D721Med (cell line): ENCODE data around the gene BBLN.

Experiments
- DNase-seq: peaks from one replicate; pipeline ENCODE4 v3.0.0; 2011; ENCODE audit warnings: low spot score; ENCODE audit not compliant: insufficient read length
- FAIRE-seq: peaks from 2 replicates; lab custom pipeline; 2011; peaks lifted over from hg19 to GRCh38; lab: Jason Lieb, UNC
- CTCF ChIP-seq: IDR thresholded peaks from 2 replicates; pipeline ENCODE4 v1.5.1; 2012; ENCODE audit warnings: mild to moderate bottlenecking, control low read depth; ENCODE audit not compliant: insufficient read depth; ENCODE audit errors: missing control alignments

The BBLN gene

DNA sequence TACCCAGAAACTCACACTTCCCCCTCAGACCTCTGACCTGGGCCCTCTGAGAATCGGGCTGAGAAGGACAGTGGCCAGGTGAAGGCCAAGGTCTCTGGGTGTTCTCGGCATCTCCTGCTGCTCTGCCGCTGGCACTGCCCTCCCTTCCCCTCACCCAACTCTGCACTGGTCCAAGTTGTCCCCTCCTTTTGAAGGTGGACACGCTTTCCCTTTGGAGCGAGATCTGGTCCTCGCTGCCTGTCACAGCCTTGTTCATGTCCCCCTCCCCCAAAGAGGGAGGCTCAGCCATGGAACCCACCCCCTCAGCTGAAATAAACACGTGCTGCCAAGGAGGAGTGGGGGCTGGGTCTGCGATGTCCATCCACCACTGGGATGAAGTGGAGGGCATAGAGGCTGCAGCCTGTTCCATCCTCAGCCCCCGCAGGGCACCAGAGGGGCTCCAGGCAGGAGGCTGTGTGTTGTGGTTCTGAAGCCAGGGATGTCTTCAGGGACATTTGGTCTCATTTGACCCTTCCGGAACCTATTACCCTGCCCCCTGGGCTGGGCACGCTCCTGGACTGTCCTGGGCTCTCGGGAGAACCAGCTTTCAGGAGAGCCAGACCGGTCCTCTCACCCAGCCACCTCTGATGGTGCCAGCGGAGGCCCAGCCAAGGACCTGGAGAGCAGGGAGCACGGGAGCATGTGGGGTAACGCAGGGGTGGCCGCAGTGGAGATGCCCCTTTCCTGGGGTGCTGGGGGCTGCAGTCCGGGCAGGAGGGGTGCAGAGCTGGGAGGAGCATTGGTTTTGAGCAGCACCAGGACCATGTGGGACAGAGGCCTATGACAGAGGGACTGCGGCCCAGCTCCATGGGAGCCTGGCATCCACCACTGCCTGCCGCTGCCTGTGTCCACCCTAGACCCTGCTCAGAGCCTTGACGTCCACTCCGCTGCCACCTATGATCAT, 15.6 kb upstream of the BBLN start:
- no peak for TF ChIP-seq CTCF
- FAIRE-seq = no peak
- no peak for DNase-seq

- DNase-seq (no peak), FAIRE-seq (no peak)
Observed at GRCh38 chr9:128145536-128145935, 14.5 kb upstream of the BBLN start.

GRCh38 chr9:128145951-128146351, 14.1 kb upstream of the BBLN start:
- DNase-seq (no peak), FAIRE-seq (no peak)
- no peak for TF ChIP-seq CTCF

More at GRCh38 chr9:128145536-128145935, 14.5 kb upstream of the BBLN start:
- no peak for TF ChIP-seq CTCF

- no peak for DNase-seq
- TF ChIP-seq CTCF = no peak
- no peak for FAIRE-seq
Observed at GRCh38 chr9:128146591-128147120, 13.4 kb upstream of the BBLN start.

- DNase-seq = no peak
- TF ChIP-seq CTCF = no peak
- no peak for FAIRE-seq
Observed at GRCh38 chr9:128148509-128149000, 11.5 kb upstream of the BBLN start.

DNA sequence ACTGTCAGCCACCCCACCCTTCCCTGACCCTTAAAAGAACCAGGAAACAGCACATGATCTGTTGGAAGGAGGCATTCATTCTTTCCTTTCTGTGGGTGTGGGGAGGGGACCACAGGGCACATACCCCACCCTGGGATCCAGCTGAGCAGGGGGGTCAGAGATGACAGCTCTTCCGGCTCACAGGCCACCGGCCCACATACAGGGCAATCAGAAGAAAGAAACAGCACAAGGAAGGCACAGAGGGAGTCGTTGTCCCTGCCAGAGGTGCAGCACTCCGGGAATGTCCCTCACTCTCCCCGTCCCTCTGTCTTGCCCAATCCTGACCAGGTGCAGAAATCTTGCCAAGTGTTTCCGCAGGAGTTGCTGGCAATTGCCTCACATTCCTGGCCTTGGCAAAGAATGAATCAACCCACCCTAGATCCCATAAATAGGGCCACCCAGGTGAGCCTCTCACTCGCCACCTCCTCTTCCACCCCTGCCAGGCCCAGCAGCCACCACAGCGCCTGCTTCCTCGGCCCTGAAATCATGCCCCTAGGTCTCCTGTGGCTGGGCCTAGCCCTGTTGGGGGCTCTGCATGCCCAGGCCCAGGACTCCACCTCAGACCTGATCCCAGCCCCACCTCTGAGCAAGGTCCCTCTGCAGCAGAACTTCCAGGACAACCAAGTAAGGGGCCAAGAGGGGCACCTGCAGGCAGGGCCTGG, 10.9 kb upstream of the BBLN start, which contains the start of gene LCN2:
LCN2 (plus strand) TSS at position 453 of the 701 bp plus-strand sequence; CDS start at position 526, 73 bp downstream.
- FAIRE-seq = no peak
- TF ChIP-seq CTCF = no peak
- DNase-seq = no peak
